Activated naive CD8-positive, alpha-beta T cell treated with anti-CD3 and anti-CD28 coated beads for 36 hours (primary cell): ENCODE measurements around the gene P4HA2. TPM values are rescaled to one million over a fixed set of nuclear protein-coding genes. Genes with fewer than 3 reads are reported as not detected.

Experiments
- DNase-seq: peaks from one replicate; pipeline ENCODE4 v3.0.0; 2021
- H3K27ac Mint-ChIP-seq: one replicate; pipeline ENCODE4 v1.8.0; 2022; ENCODE audit warnings: mild to moderate bottlenecking, moderate library complexity, mixed read lengths
- H3K27me3 Mint-ChIP-seq: one replicate; pipeline ENCODE4 v1.8.0; 2022; ENCODE audit warnings: mild to moderate bottlenecking, mixed read lengths
- H3K36me3 Mint-ChIP-seq: one replicate; pipeline ENCODE4 v1.8.0; 2021; ENCODE audit warnings: mild to moderate bottlenecking, mixed read lengths
- H3K4me1 Mint-ChIP-seq: one replicate; pipeline ENCODE4 v1.8.0; 2021; ENCODE audit warnings: mixed read lengths
- H3K4me3 Mint-ChIP-seq: one replicate; pipeline ENCODE4 v1.8.0; 2022; ENCODE audit warnings: mild to moderate bottlenecking, moderate library complexity, mixed read lengths
- H3K9me3 Mint-ChIP-seq: one replicate; pipeline ENCODE4 v1.8.0; 2022; ENCODE audit warnings: mixed read lengths
- total RNA-seq, 2 experiments: library from RNA; stranded (reverse); gene quantifications; one replicate each; pipeline ENCODE4 v1.2.3, GENCODE V29; 2021

P4HA2 gene
- total RNA-seq, result 1 to 10 TPM; 8.1 to 8.7 TPM

DNA sequence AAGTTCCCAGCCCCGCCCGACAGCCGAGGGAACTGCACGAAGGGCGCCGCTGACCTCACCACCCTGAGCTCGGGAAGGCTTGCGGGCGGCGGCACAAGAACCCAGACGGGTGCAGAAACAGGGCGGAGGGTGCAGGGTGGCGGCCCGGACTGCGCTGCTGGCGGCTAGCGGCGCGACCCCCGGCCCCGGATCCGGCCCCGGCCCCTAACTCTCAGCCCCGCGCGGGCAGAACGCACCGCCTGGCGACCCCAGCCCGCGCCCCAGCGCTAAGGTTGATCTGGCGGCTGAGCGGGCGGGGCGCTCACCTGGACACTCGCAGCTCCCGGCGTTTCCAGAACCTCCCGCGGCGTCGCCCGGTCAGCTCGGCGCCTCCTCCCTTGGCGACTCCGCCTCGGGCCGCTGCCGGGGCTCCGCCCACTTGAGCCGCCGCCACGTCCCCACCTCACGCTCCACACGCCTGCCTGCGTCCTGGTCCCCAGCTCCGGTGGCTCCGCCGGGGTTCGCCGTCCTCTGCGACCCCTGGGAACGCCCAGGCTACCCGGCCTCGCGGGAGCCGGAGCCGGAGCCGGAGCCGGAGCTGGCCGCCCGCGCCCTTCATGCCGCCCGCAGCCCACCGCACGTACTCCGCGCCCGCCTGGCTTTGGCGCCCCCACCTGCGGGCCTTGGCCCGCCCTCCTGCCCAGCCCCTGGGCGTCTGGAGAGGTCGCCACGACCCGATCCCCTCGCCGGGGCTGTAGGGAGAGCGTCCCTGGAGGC, at the start of gene P4HA2:
Gene P4HA2, minus strand, starts transcription at position 369 of the 756 bp plus-strand sequence. CDS start 9,227 bp downstream, outside the sequence.
- H3K27ac Mint-ChIP-seq, result no peak within 1 kb of the TSS
- peaks cover 9% of the 10 kb centered on the region for H3K4me1 Mint-ChIP-seq
- peak within 1 kb of the TSS; percentile 58 for H3K4me3 Mint-ChIP-seq
- H3K36me3 Mint-ChIP-seq, result peaks cover 4% of the 10 kb centered on the region
- H3K27me3 Mint-ChIP-seq, result peaks cover 48% of the 10 kb centered on the region
- H3K9me3 Mint-ChIP-seq, result no peaks in the 10 kb centered on the region
- DNase-seq, result peak; percentile 61

DNA sequence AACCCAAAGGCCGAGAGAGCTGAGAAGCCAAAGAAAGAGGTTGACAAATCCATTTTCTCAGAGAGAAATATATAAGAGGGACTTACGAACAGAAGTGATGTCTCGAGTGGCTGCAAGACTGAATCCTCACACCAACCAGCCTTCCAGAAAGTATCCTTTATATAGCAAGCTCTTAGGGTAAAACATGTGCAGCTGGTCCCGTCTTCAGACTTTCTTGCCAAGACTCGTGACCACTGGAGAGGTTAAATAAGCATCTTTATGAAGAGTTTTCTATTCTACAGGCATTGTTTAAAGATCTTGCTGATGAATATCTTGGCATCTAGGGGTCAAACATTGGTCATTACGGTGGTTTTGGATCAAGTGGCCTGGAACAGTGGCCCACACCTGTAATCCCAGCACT, 49.6 kb upstream of the P4HA2 start:
- Mint-ChIP-seq H3K4me3 (no peak overlapping the region), H3K9me3 (no peaks in the 10 kb centered on the region), H3K27me3 (peaks cover 8% of the 10 kb centered on the region), H3K4me1 (peaks cover 4% of the 10 kb centered on the region), H3K27ac (no peak overlapping the region), H3K36me3 (no peaks in the 10 kb centered on the region)
- DNase-seq, result no peak

DNA sequence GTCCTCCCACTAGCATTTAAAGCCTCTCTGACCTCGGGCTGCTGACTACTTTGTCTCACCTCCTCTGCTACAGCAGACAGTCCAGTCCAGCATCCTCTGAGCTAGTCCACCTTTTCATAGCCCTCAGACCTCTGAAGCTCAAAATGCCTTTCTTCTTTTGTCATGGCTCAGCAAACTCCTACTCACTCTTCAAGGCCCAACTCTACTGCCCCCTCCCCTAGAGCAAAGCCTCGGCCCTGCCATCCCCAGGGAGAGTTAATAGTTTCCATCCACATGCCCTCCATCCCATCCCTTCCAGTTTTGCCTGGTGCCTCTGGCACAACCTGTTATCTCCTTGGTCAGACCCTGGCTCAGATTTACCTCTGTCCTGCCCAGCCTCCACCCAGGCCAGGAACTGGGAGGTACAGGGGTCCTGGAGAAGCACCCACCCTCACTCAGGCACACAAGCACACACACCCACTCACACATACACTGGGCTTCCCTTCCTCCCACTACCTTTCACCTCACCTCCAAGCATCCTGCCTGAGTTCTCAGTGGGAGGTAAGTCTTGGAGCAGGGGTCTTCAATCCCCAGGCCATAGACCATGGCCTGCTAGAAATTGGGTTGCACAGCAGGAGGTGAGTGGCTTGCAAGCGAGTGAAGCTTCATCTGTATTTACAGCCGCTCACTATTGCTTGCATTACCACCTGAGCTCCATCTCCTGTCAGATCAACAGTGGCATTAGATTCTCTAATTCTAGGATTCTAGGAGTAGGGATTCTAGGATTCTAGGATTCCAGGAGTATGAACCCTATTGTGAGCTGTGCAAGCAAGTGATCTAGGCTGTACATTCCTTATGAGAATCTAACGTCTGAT, 47.9 kb upstream of the P4HA2 start:
- H3K27ac Mint-ChIP-seq, result no peak overlapping the region
- no peak for DNase-seq
- H3K4me1 Mint-ChIP-seq, result peaks cover 11% of the 10 kb centered on the region
- no peak overlapping the region for H3K4me3 Mint-ChIP-seq
- H3K27me3 Mint-ChIP-seq, result peaks cover 8% of the 10 kb centered on the region
- no peaks in the 10 kb centered on the region for H3K36me3 Mint-ChIP-seq
- H3K9me3 Mint-ChIP-seq, result no peaks in the 10 kb centered on the region

DNA sequence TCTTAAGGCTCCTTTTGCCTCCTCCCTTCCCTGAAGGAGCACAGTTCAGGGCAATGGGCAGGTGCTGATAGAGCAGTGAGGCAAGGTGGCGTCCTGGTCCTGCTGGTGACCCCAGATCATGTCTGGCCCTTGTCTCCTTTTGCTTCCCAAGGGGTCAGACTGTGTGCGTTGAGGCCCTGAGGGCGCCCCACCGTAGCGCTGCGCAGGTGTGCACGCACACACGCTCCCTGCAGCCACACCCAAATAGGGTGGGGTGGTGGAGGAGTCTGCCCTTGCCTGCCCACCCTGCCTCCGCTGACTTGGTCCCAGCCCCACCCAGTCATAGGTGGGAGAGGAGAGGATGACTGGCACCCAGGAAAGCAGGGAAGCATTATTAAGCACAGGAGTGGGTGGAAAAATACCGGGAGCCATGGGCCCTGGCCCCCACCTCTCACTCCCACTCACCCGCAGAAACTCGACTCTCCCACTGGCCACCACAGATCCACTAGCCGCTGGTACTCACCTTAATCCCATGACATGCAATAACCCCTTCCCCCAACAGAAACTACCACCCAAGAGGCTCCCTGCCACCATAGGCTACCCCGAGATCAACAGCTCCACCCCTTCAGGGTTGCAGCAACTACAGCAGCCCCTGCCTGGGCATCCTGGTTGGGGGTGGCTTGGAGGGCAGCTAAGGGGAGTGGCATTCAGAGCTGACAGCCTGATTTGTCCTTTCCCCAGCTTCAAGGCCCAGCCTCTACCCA, 46.6 kb upstream of the P4HA2 start:
- H3K36me3 Mint-ChIP-seq, result no peaks in the 10 kb centered on the region
- H3K27me3 Mint-ChIP-seq, result peaks cover 8% of the 10 kb centered on the region
- H3K27ac Mint-ChIP-seq, result no peak overlapping the region
- H3K4me1 Mint-ChIP-seq, result peaks cover 11% of the 10 kb centered on the region
- no peaks in the 10 kb centered on the region for H3K9me3 Mint-ChIP-seq
- no peak overlapping the region for H3K4me3 Mint-ChIP-seq
- no peak for DNase-seq

DNA sequence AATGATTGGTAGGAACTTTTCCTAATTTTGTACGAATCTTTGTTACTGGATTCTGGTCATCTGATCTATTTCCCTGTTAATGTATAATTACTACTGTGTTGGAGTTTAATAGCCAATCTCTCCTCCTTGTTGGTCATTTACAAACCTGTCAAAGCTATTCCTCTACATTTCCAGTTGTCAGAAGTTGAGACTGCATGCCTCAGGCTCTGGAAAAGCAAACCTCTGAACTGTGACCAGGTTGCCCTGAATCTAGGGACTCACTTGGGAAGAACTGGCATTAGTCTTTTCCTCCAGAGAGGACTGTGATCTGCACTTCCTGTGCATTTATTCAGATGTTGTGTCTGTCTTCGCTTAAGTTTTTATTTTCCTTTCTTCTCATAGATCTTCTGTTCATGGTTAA, 46.0 kb upstream of the P4HA2 start:
- Mint-ChIP-seq H3K27me3 (peaks cover 8% of the 10 kb centered on the region), H3K4me3 (no peak overlapping the region), H3K36me3 (no peaks in the 10 kb centered on the region), H3K9me3 (no peaks in the 10 kb centered on the region), H3K4me1 (peaks cover 12% of the 10 kb centered on the region), H3K27ac (no peak overlapping the region)
- no peak for DNase-seq

DNA sequence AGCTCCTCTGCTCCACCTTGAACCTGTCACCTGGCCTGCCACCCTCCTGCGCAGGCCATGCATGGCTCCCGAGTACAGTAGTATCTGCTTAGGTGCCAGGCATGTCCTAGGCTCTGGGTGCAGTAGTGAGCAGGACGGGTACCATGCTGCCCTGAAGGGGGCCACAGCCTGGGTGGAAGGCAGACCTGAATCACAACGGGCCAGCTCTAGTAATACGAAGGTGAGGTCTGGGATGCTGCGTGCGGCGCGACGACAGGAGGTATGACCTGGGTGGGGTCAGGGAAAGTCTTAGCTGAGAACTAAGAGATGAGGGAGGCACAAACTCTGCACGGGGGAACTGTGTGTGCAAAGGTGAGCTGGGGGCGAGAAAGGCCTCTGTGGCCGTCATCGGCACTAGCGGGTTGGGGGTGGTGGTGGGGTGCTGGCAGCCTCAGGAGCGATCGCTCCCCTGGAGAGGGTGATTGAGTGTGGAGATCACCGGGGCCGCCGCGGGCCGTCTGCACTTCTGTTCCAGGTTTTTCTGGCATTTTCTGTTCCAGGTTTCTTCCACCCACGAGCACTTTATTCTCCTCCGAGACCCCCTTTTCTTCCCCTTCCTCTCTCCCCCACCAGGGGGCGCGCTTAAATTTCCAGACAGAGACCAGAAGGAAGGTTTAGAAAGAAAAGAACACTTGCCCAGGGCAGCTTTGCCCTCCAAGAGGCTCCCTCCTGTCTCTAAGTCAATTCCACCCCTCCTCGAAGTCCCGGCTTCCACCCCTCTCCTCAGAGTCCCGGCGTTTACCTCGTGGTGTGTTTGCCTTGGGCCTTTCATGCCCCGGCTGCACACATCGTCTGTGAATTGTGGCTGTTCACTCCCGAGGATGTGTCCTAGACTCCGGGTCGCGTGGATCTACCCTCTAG, 44.9 kb upstream of the P4HA2 start:
- H3K9me3 Mint-ChIP-seq, result no peaks in the 10 kb centered on the region
- no peak overlapping the region for H3K4me3 Mint-ChIP-seq
- H3K27ac Mint-ChIP-seq, result no peak overlapping the region
- peak; percentile 67 for DNase-seq
- H3K36me3 Mint-ChIP-seq, result no peaks in the 10 kb centered on the region
- peaks cover 8% of the 10 kb centered on the region for H3K27me3 Mint-ChIP-seq
- peaks cover 14% of the 10 kb centered on the region for H3K4me1 Mint-ChIP-seq

DNA sequence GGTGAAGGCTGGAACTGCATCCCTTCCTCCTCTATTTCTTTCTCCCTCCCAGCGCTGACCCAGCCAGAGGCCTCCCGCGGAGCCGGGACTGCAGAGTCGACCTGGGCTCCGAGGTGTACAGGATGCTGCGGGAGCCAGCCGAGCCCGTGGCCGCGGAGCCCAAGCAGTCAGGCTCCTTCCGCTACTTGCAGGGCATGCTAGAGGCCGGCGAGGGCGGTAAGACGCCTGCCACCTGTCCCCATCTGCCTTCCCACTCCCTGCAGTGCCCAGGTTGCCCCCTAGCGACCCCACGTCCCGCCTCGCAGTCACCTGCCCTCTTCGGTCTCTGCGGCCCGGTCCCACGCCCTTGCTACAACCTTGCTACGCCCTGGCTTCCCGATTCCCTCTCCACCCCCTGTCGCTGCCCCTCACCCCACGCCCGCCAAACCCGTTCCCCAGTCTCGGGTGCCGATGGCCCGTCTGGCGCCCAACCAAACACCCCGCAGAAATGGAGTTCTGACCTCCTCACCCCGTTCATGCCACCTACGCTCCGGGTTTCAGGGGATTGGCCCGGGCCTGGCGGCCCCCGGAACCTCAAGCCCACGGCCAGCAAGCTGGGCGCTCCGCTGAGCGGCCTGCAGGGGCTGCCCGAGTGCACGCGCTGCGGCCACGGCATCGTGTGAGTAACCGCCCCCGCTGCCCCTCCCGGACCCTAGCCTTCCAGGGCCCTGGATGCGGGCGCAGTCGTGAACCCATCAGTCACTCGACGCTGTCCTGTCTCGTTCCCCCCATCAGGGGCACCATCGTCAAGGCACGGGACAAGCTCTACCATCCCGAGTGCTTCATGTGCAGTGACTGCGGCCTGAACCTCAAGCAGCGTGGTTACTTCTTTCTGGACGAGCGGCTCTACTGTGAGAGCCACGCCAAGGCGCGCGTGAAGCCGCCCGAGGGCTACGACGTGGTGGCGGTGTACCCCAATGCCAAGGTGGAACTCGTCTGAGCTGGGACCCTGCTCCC, 43.9 kb upstream of the P4HA2 start:
- H3K4me1 Mint-ChIP-seq, result peaks cover 14% of the 10 kb centered on the region
- H3K27me3 Mint-ChIP-seq, result peaks cover 8% of the 10 kb centered on the region
- H3K27ac Mint-ChIP-seq, result no peak overlapping the region
- DNase-seq, result no peak
- H3K9me3 Mint-ChIP-seq, result no peaks in the 10 kb centered on the region
- H3K36me3 Mint-ChIP-seq, result no peaks in the 10 kb centered on the region
- no peak overlapping the region for H3K4me3 Mint-ChIP-seq

DNA sequence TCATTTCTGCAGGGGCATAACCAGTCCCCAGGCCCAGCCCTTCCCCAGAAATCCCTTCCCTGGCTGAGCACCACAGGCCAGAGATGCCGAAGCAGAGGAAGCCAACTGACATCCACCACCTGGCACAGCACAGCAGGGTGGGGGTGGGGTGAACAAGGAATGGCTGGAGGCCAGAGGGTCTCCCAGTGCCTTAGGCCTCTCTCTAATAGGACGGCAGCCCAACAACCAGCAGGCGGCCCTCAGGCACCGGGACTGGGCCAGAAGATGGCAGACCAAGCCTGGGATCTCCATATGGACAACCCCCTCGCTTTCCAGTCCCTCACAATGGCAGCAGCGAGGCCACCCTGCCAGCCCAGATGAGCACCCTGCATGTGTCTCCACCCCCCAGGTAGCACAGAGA, 43.1 kb upstream of the P4HA2 start:
- Mint-ChIP-seq H3K4me1 (peaks cover 14% of the 10 kb centered on the region), H3K27ac (no peak overlapping the region), H3K4me3 (no peak overlapping the region), H3K36me3 (no peaks in the 10 kb centered on the region), H3K27me3 (peaks cover 8% of the 10 kb centered on the region), H3K9me3 (no peaks in the 10 kb centered on the region)
- no peak for DNase-seq

DNA sequence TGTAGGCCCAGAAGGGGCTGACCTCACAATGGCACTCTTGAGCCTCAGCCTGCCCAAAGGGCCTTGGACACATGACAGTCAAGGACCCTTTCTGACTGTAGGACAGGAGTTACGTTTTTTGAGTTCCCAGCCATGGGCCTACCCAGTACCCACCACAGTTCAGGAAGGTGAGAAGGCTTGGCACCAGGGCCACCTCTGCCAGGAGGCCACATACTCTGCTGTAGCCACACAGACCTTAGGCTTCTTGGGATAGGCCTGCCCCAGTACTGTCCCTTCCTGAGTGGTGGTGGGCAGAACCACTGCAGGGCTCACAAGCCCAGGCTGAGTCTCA, 42.6 kb upstream of the P4HA2 start:
- H3K27ac Mint-ChIP-seq, result no peak overlapping the region
- H3K9me3 Mint-ChIP-seq, result no peaks in the 10 kb centered on the region
- H3K4me1 Mint-ChIP-seq, result peaks cover 14% of the 10 kb centered on the region
- H3K27me3 Mint-ChIP-seq, result peaks cover 8% of the 10 kb centered on the region
- no peaks in the 10 kb centered on the region for H3K36me3 Mint-ChIP-seq
- no peak overlapping the region for H3K4me3 Mint-ChIP-seq
- no peak for DNase-seq

DNA sequence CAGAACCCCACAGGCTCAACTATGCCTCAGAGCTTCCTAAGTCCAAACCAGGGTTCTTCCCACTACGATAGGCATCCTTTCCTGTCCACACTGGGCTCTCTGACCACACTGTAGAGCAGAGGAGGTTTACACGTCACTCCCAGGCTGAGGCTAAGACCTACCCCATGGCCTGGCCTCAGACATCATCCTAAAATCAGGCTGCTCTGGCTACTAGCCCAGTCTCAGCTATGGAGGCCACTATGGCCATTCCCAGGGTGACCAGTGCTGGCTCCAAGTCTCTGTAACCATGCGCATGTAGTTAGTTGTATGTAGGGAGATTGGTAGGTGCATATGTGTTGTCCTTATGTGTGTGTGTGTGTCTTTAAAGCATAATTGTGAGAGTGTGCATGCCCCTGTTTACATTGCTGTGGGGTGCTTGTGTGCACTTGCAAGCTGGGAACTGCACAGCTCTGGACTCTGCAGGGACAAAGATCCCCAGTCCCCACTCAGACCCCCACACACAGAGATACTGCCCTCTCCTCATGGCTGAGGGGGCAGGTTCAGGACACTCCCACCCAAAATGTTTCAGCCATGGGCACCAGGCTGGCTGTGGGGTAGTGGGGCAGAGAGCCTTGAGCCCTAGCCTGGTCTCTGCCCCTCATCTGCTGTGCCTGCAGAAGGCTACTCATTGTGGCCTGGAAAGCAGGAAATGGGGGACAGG, 42.1 kb upstream of the P4HA2 start:
- H3K4me3 Mint-ChIP-seq, result no peak overlapping the region
- DNase-seq, result no peak

DNA sequence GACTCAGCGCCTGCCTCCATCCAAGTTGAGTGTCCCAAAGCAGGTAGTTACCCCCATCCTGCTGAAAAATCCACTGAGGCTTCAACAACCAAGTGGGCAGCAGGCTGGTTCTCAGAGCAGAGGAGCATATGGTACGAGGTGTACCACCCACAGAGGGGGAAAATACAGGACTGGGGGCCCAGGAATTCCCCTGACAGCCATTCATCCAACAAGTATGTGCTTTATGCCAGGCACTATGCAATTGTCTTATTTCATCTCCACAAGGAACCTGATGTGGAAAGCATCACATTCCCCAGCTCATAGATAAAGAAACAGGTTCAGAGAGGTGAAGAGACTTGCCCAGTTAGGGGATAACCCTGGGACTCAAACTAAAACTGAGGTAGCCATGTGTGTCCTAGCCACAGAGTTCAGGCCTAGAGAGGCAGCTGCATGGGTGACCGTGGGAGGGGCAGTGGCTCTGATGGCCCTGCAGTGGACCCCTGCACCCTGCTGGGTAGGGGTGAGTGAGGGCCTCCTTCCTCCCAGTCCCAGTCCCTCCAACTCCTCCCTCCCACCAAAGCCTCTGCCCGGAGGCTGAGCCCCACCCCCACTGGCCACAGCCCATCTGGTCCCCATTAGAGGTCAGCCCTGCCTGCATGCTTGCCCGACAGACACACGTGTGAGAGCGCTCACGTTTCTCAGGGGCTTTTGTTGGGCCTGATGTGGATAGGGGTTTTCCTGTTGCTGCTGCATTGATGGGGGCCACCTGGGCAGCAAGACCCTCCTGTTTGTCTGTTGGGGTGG, 41.3 kb upstream of the P4HA2 start:
- no peaks in the 10 kb centered on the region for H3K36me3 Mint-ChIP-seq
- H3K4me1 Mint-ChIP-seq, result peaks cover 24% of the 10 kb centered on the region
- no peaks in the 10 kb centered on the region for H3K9me3 Mint-ChIP-seq
- no peak overlapping the region for H3K4me3 Mint-ChIP-seq
- peaks cover 8% of the 10 kb centered on the region for H3K27me3 Mint-ChIP-seq
- peak overlapping the region; percentile 5 for H3K27ac Mint-ChIP-seq
- DNase-seq, result no peak

More for the DNA sequence above, 42.1 kb upstream of the P4HA2 start:
- H3K36me3 Mint-ChIP-seq, result no peaks in the 10 kb centered on the region
- peaks cover 8% of the 10 kb centered on the region for H3K27me3 Mint-ChIP-seq
- no peaks in the 10 kb centered on the region for H3K9me3 Mint-ChIP-seq
- no peak overlapping the region for H3K27ac Mint-ChIP-seq
- H3K4me1 Mint-ChIP-seq, result peaks cover 15% of the 10 kb centered on the region

DNA sequence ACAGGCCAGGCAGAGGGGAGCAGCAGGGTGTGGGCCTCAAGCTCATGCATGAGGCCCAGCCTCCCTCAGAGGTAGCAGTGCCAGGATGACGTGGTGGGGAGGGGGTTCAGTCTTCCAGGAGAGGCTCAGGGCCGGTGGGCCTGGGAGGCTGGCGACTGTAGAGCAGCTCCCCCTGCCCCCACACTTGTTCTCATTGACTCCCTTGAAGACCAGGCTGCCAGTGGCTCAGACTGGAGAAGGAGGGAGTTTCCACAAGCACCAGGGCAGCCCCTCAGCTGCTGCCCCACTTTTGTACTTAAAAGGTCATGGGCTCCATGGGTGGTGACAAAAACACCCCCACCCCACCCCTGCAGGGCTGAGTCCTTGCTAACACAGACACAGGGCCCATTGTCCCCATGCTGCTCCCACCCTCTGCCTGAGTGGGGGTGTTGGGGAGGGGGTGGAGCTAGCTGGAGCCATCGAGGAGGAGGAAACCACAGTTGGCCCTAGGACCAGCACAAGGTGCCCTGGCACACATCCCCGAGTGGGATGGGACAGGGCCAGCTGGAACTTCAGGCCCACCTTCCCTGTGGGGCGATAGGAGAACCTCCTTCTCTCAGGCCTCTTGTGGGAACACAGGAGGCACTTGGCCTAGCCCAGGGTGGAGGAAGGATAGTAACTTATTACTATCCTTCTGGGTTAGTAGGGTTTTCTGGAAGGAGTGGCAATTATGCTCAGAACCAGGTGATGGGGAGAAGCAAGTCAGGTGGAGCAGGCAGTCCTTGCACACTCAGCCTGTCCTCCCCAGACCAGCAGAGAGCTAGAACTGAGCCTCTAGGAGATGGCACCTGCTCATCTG, 40.5 kb upstream of the P4HA2 start:
- H3K9me3 Mint-ChIP-seq, result no peaks in the 10 kb centered on the region
- DNase-seq, result no peak
- peak overlapping the region; percentile 5 for H3K27ac Mint-ChIP-seq
- peaks cover 3% of the 10 kb centered on the region for H3K27me3 Mint-ChIP-seq
- peaks cover 31% of the 10 kb centered on the region for H3K4me1 Mint-ChIP-seq
- H3K36me3 Mint-ChIP-seq, result no peaks in the 10 kb centered on the region
- H3K4me3 Mint-ChIP-seq, result no peak overlapping the region
